Natural killer cell treated with Interleukin-12 subunit alpha and Interleukin-12 subunit beta and Interleukin-15 and Interleukin-18, amount 100 ng/mL, for 72 hours (primary cell): Measurements from ENCODE around the gene NSUN6. TPM values are rescaled to one million over a fixed set of nuclear protein-coding genes. Genes with fewer than 3 reads are reported as not detected.

Experiments used
- ATAC-seq, 2 donors: fragments of 150-1000 bp; cut with Tn5 transposase in 1 of 2; sonication (Bioruptor Pico), chemical (Tn5 transposase) in 1 of 2; 2 replicates each; pipeline ENCODE4 v1.10.0; 2021
- DNase-seq: peaks from one replicate; pipeline ENCODE4 v3.0.0; 2022; ENCODE audit warnings: low spot score
- H3K27ac Mint-ChIP-seq, 2 donors: 1 replicate in 1 of 2; 2 replicates in 1 of 2; pipeline ENCODE4 v1.8.0; 2022; ENCODE audit warnings: mixed read lengths in 2 of 2, mild to moderate bottlenecking in 1 of 2, moderate library complexity in 1 of 2
- H3K27me3 Mint-ChIP-seq, 2 donors: 1 replicate in 1 of 2; 2 replicates in 1 of 2; pipeline ENCODE4 v1.8.0; 2022; ENCODE audit warnings: mixed read lengths in 2 of 2
- H3K36me3 Mint-ChIP-seq: one replicate; pipeline ENCODE4 v1.8.0; 2022; ENCODE audit warnings: mixed read lengths
- H3K4me1 Mint-ChIP-seq, 2 donors: 1 replicate in 1 of 2; 2 replicates in 1 of 2; pipeline ENCODE4 v1.8.0; 2022; ENCODE audit warnings: low read depth in 2 of 2, mixed read lengths in 2 of 2, mild to moderate bottlenecking in 1 of 2
- H3K4me3 Mint-ChIP-seq: one replicate; pipeline ENCODE4 v1.8.0; 2022; ENCODE audit warnings: mixed read lengths
- H3K9me3 Mint-ChIP-seq: 2 replicates; pipeline ENCODE4 v1.8.0; 2022; ENCODE audit warnings: mixed read lengths
- total RNA-seq, 2 donors: library from RNA; stranded (reverse); gene quantifications; one replicate each; pipeline ENCODE4 v1.2.3, GENCODE V29; 2022

The NSUN6 gene
- total RNA-seq, result 10 to 100 TPM; 14.1 to 23.6 TPM

GRCh38 chr10:18651324-18652007 is at the start of gene NSUN6:
TSS of gene NSUN6 (minus strand) at chr10:18651587. CDS start at chr10:18651203, 384 bp downstream.
- ATAC-seq, result peak; percentile 98 to 99
- peaks cover 5% of the 10 kb centered on the region for H3K36me3 Mint-ChIP-seq
- H3K4me3 Mint-ChIP-seq, result peak within 1 kb of the TSS; percentile 98
- H3K27me3 Mint-ChIP-seq, result no peaks in the 10 kb centered on the region
- peak; percentile 94 for DNase-seq
- no peaks in the 10 kb centered on the region for H3K9me3 Mint-ChIP-seq
- H3K27ac Mint-ChIP-seq, result peak within 1 kb of the TSS; percentile 96 to 99
- peaks cover 26 to 29% of the 10 kb centered on the region in 2 donors for H3K4me1 Mint-ChIP-seq

- H3K9me3 Mint-ChIP-seq, result no peaks in the 10 kb centered on the region
- H3K36me3 Mint-ChIP-seq, result no peaks in the 10 kb centered on the region
- H3K27ac Mint-ChIP-seq, result no peak overlapping the region
- DNase-seq (no peak), ATAC-seq (no peak)
- no peak overlapping the region for H3K4me3 Mint-ChIP-seq
- H3K4me1 Mint-ChIP-seq, result no peaks in the 10 kb centered on the region
- H3K27me3 Mint-ChIP-seq, result peaks cover 0 to 4% of the 10 kb centered on the region in 2 donors
Observed at GRCh38 chr10:18699849-18700840, 48.8 kb upstream of the NSUN6 start.

GRCh38 chr10:18690541-18690940 is 39.2 kb upstream of the NSUN6 start:
- ATAC-seq (no peak), DNase-seq (no peak)
- Mint-ChIP-seq H3K27me3 (peaks cover 3 to 15% of the 10 kb centered on the region in 2 donors), H3K27ac (no peak overlapping the region), H3K9me3 (no peaks in the 10 kb centered on the region), H3K36me3 (no peaks in the 10 kb centered on the region), H3K4me3 (no peak overlapping the region), H3K4me1 (no peaks in the 10 kb centered on the region)

- peaks cover 3 to 15% of the 10 kb centered on the region in 2 donors for H3K27me3 Mint-ChIP-seq
- DNase-seq (no peak), ATAC-seq (no peak)
- no peaks in the 10 kb centered on the region for H3K9me3 Mint-ChIP-seq
- H3K36me3 Mint-ChIP-seq, result no peaks in the 10 kb centered on the region
- no peak overlapping the region for H3K27ac Mint-ChIP-seq
- H3K4me3 Mint-ChIP-seq, result no peak overlapping the region
- peaks cover 0 to 6% of the 10 kb centered on the region in 2 donors for H3K4me1 Mint-ChIP-seq
Observed at GRCh38 chr10:18689498-18689897, 38.1 kb upstream of the NSUN6 start.

- ATAC-seq (no peak), DNase-seq (no peak)
Observed at GRCh38 chr10:18687706-18688105, 36.3 kb upstream of the NSUN6 start.

GRCh38 chr10:18687195-18687594 is 35.8 kb upstream of the NSUN6 start:
- Mint-ChIP-seq H3K4me3 (no peak overlapping the region), H3K27ac (no peak overlapping the region), H3K36me3 (no peaks in the 10 kb centered on the region), H3K4me1 (peaks cover 0 to 11% of the 10 kb centered on the region in 2 donors), H3K9me3 (no peaks in the 10 kb centered on the region), H3K27me3 (peaks cover 3 to 15% of the 10 kb centered on the region in 2 donors)
- DNase-seq (no peak), ATAC-seq (no peak)

More at GRCh38 chr10:18687706-18688105, 36.3 kb upstream of the NSUN6 start:
- no peaks in the 10 kb centered on the region for H3K36me3 Mint-ChIP-seq
- peaks cover 0 to 11% of the 10 kb centered on the region in 2 donors for H3K4me1 Mint-ChIP-seq
- H3K27ac Mint-ChIP-seq, result no peak overlapping the region
- H3K27me3 Mint-ChIP-seq, result peaks cover 3 to 15% of the 10 kb centered on the region in 2 donors
- no peaks in the 10 kb centered on the region for H3K9me3 Mint-ChIP-seq
- no peak overlapping the region for H3K4me3 Mint-ChIP-seq

GRCh38 chr10:18685555-18685954 is 34.2 kb upstream of the NSUN6 start:
- peaks cover 0 to 11% of the 10 kb centered on the region in 2 donors for H3K4me1 Mint-ChIP-seq
- no peak for ATAC-seq
- H3K4me3 Mint-ChIP-seq, result no peak overlapping the region

GRCh38 chr10:18684953-18685352 is 33.6 kb upstream of the NSUN6 start:
- Mint-ChIP-seq H3K27me3 (peaks cover 3 to 15% of the 10 kb centered on the region in 2 donors), H3K4me1 (peaks cover 0 to 11% of the 10 kb centered on the region in 2 donors), H3K9me3 (no peaks in the 10 kb centered on the region), H3K36me3 (no peaks in the 10 kb centered on the region), H3K4me3 (no peak overlapping the region), H3K27ac (no peak overlapping the region)
- no peak for DNase-seq
- ATAC-seq, result no peak

More at GRCh38 chr10:18685555-18685954, 34.2 kb upstream of the NSUN6 start:
- no peak for DNase-seq
- no peaks in the 10 kb centered on the region for H3K9me3 Mint-ChIP-seq
- no peaks in the 10 kb centered on the region for H3K36me3 Mint-ChIP-seq
- H3K27ac Mint-ChIP-seq, result no peak overlapping the region
- H3K27me3 Mint-ChIP-seq, result peaks cover 3 to 15% of the 10 kb centered on the region in 2 donors

- ATAC-seq (no peak), DNase-seq (no peak)
- no peaks in the 10 kb centered on the region for H3K9me3 Mint-ChIP-seq
- H3K27ac Mint-ChIP-seq, result no peak overlapping the region
- H3K27me3 Mint-ChIP-seq, result peaks cover 3 to 15% of the 10 kb centered on the region in 2 donors
- no peak overlapping the region for H3K4me3 Mint-ChIP-seq
- H3K36me3 Mint-ChIP-seq, result no peaks in the 10 kb centered on the region
- peaks cover 0 to 11% of the 10 kb centered on the region in 2 donors for H3K4me1 Mint-ChIP-seq
Observed at GRCh38 chr10:18684416-18684815, 33.0 kb upstream of the NSUN6 start.

- H3K27ac Mint-ChIP-seq, result no peak overlapping the region
- no peaks in the 10 kb centered on the region for H3K36me3 Mint-ChIP-seq
- peaks cover 0 to 7% of the 10 kb centered on the region in 2 donors for H3K27me3 Mint-ChIP-seq
- ATAC-seq (no peak), DNase-seq (no peak)
- no peaks in the 10 kb centered on the region for H3K9me3 Mint-ChIP-seq
- peaks cover 0 to 11% of the 10 kb centered on the region in 2 donors for H3K4me1 Mint-ChIP-seq
- no peak overlapping the region for H3K4me3 Mint-ChIP-seq
Observed at GRCh38 chr10:18683427-18683826, 32.0 kb upstream of the NSUN6 start.

- H3K27me3 Mint-ChIP-seq, result no peaks in the 10 kb centered on the region
- no peaks in the 10 kb centered on the region for H3K36me3 Mint-ChIP-seq
- H3K9me3 Mint-ChIP-seq, result no peaks in the 10 kb centered on the region
- no peak for ATAC-seq
- no peak for DNase-seq
- H3K4me1 Mint-ChIP-seq, result peaks cover 0 to 11% of the 10 kb centered on the region in 2 donors
- H3K27ac Mint-ChIP-seq, result no peak overlapping the region
- no peak overlapping the region for H3K4me3 Mint-ChIP-seq
Observed at GRCh38 chr10:18681971-18682411, 30.6 kb upstream of the NSUN6 start.

GRCh38 chr10:18681366-18681765 is 30.0 kb upstream of the NSUN6 start:
- H3K36me3 Mint-ChIP-seq, result no peaks in the 10 kb centered on the region
- H3K4me1 Mint-ChIP-seq, result peaks cover 0 to 11% of the 10 kb centered on the region in 2 donors
- H3K27me3 Mint-ChIP-seq, result no peaks in the 10 kb centered on the region
- ATAC-seq (no peak), DNase-seq (no peak)
- H3K4me3 Mint-ChIP-seq, result no peak overlapping the region
- no peaks in the 10 kb centered on the region for H3K9me3 Mint-ChIP-seq
- no peak overlapping the region for H3K27ac Mint-ChIP-seq

GRCh38 chr10:18680754-18681153 is 29.4 kb upstream of the NSUN6 start:
- Mint-ChIP-seq H3K27ac (no peak overlapping the region), H3K4me1 (peaks cover 0 to 11% of the 10 kb centered on the region in 2 donors), H3K9me3 (no peaks in the 10 kb centered on the region), H3K27me3 (no peaks in the 10 kb centered on the region), H3K36me3 (no peaks in the 10 kb centered on the region), H3K4me3 (no peak overlapping the region)
- DNase-seq (no peak), ATAC-seq (no peak)
